HepG2 (cell line): ENCODE results near the gene ODAD2.

ENCODE experiments used
- CTCF ChIP-seq: sonication (generic); formaldehyde crosslinking; IDR thresholded peaks from 2 replicates; pipeline ENCODE4 v1.5.0; 2020; ENCODE audit warnings: mild to moderate bottlenecking, missing genetic modification reagents, moderate library complexity
- EP300 ChIP-seq, 3 experiments: sonication (generic) in 1 of 3; formaldehyde crosslinking in 1 of 3; IDR thresholded peaks; 2 replicates each; pipeline versions ENCODE4 v1.5.1 to v1.6.1; 2011 to 2020; ENCODE audit warnings: low read depth in 2 of 3, low read length in 2 of 3, borderline replicate concordance in 1 of 3, improper control_type of control experiment in 1 of 3, mild to moderate bottlenecking in 1 of 3, missing genetic modification reagents in 1 of 3, moderate library complexity in 1 of 3
- HCFC1 ChIP-seq: fragments of 150-350 bp; IDR thresholded peaks from 2 replicates; pipeline ENCODE4 v1.6.1; 2014; ENCODE audit warnings: low read depth, low read length
- PLRG1 ChIP-seq: fragments of 450-650 bp; conservative IDR thresholded peaks from 2 replicates; pipeline ENCODE4 v1.6.1; 2016
- POLR2A ChIP-seq, 2 experiments: IDR thresholded peaks; 2 replicates each; pipeline ENCODE4 v1.6.1; 2011; ENCODE audit warnings: low read depth in 2 of 2, low read length in 2 of 2, mild to moderate bottlenecking in 1 of 2, moderate library complexity in 1 of 2; ENCODE audit not compliant: insufficient read depth in 1 of 2
- POLR2AphosphoS2 ChIP-seq: IDR thresholded peaks from 2 replicates; pipeline ENCODE4 v1.6.1; 2011; ENCODE audit warnings: low read depth, low read length, improper control_type of control experiment
- THYN1 ChIP-seq: sonication (generic); formaldehyde crosslinking; IDR thresholded peaks from 2 replicates; pipeline ENCODE4 v1.8.1; 2023; ENCODE audit warnings: low read depth, mild to moderate bottlenecking, moderate library complexity, missing genetic modification reagents, borderline replicate concordance
- ZBTB10 ChIP-seq: sonication (generic); formaldehyde crosslinking; IDR thresholded peaks from 2 replicates; pipeline ENCODE4 v1.4.0; 2020; ENCODE audit warnings: missing genetic modification reagents, borderline replicate concordance
- ZNF121 ChIP-seq: sonication (generic); formaldehyde crosslinking; IDR thresholded peaks from 2 replicates; pipeline ENCODE4 v1.5.0; 2020; ENCODE audit warnings: mild to moderate bottlenecking, missing genetic modification reagents
- ZNF432 ChIP-seq: sonication (generic); formaldehyde crosslinking; IDR thresholded peaks from 2 replicates; pipeline ENCODE4 v1.5.0; 2020; ENCODE audit warnings: missing genetic modification reagents, mild to moderate bottlenecking, borderline replicate concordance
- ZNF441 ChIP-seq: sonication (generic); formaldehyde crosslinking; IDR thresholded peaks from 2 replicates; pipeline ENCODE4 v1.7.0; 2021; ENCODE audit warnings: missing genetic modification reagents, borderline replicate concordance
- ZNF562 ChIP-seq: sonication (generic); formaldehyde crosslinking; IDR thresholded peaks from 2 replicates; pipeline ENCODE4 v1.8.0; 2022; ENCODE audit warnings: missing genetic modification reagents, borderline replicate concordance
- ZSCAN29 ChIP-seq: sonication (generic); formaldehyde crosslinking; conservative IDR thresholded peaks from 2 replicates; pipeline ENCODE4 v1.4.0; 2020; ENCODE audit warnings: mild to moderate bottlenecking, missing genetic modification reagents

DNA sequence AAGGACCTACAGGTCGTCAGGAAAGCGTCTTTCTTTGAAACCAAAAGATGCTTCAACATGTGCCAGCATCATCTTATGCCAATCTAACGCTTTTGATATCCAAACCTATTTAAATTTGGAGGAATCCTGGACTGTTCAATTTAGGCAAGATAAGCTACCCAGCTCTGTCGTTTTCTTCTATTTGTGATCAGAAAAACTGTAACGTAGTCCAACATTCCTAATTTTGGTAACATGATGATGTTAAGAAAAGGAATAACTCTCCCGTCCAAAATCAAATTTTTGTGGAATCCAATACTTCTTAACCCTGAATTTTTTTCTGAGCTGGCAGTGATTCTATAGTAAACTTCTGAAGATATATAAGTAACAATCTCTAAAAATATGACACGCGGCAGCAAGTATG, 160.0 kb downstream of the ODAD2 start:
- TF ChIP-seq HCFC1 (no peak), THYN1 (CRISPR knock-in tag) (no peak), ZBTB10 (CRISPR knock-in tag) (no peak), POLR2A (IDR thresholded peaks at IDR 0.05; ENCODE audit: insufficient read depth in 1 of 2, low read depth in 2 of 2, low read length in 2 of 2) (no peak), PLRG1 (no peak), ZNF562 (CRISPR knock-in tag) (no peak), ZNF441 (CRISPR knock-in tag) (no peak), CTCF (no peak), EP300 (IDR thresholded peaks at IDR 0.05; ENCODE audit: low read depth in 2 of 2, low read length in 2 of 2) (no peak), EP300 (CRISPR knock-in tag; IDR thresholded peaks at IDR 0.05; ENCODE audit: borderline replicate concordance) (no peak), ZNF121 (CRISPR knock-in tag) (no peak), POLR2AphosphoS2 (no peak), ZSCAN29 (CRISPR knock-in tag) (no peak), ZNF432 (CRISPR knock-in tag) (no peak)
